ENCODE results near the gene COL13A1. TPM values are rescaled to one million over a fixed set of nuclear protein-coding genes. Genes with fewer than 3 reads are reported as not detected.

Gene COL13A1
- total RNA-seq, 1 donor from 2014 or later: 29.2 TPM

- Mint-ChIP-seq H3K27ac (ENCODE audit: unreplicated experiment) (no peak overlapping the region), H3K27me3 (ENCODE audit: unreplicated experiment) (no peaks in the 10 kb centered on the region), H3K4me1 (ENCODE audit: unreplicated experiment) (peaks cover 14% of the 10 kb centered on the region), H3K9me3 (ENCODE audit: unreplicated experiment) (no peaks in the 10 kb centered on the region), H3K36me3 (ENCODE audit: unreplicated experiment) (peaks cover 11% of the 10 kb centered on the region), H3K4me3 (ENCODE audit: unreplicated experiment) (no peak overlapping the region)
- TF ChIP-seq CTCF (IDR thresholded peaks at IDR 0.05): no peak
- DNase-seq (ENCODE audit: extremely low spot score, unreplicated experiment): no peak
These were observed 29.6 kb downstream of the COL13A1 start for GRCh38 chr10:69831231-69831855.

DNA sequence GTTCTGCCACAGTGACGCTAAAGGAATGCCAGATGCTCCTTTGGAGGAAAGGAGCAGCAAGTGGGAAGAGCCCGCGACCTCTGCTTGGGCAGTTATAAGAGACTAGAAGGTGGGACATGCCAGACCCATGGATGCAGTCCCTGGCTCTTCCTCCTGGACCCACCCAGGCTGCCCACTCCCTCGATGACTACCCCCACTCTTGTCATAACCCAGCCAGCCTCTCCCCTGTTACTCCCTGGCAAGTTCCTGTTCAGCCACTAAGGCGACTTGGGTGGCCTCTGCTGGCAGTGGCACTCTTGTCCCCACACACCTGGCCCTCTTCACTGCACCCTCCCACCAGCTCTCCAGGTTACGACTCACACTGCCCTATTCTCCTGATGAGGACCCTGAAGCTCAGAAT lies 33.5 kb downstream of the COL13A1 start:
- H3K36me3 Mint-ChIP-seq (ENCODE audit: unreplicated experiment): no peaks in the 10 kb centered on the region
- no peaks in the 10 kb centered on the region for H3K9me3 Mint-ChIP-seq (ENCODE audit: unreplicated experiment)
- no peak overlapping the region for H3K27ac Mint-ChIP-seq (ENCODE audit: unreplicated experiment)
- no peak for TF ChIP-seq CTCF (IDR thresholded peaks at IDR 0.05)
- no peaks in the 10 kb centered on the region for H3K27me3 Mint-ChIP-seq (ENCODE audit: unreplicated experiment)
- DNase-seq (ENCODE audit: extremely low spot score, unreplicated experiment): no peak
- no peak overlapping the region for H3K4me3 Mint-ChIP-seq (ENCODE audit: unreplicated experiment)
- peaks cover 37% of the 10 kb centered on the region for H3K4me1 Mint-ChIP-seq (ENCODE audit: unreplicated experiment)

DNA sequence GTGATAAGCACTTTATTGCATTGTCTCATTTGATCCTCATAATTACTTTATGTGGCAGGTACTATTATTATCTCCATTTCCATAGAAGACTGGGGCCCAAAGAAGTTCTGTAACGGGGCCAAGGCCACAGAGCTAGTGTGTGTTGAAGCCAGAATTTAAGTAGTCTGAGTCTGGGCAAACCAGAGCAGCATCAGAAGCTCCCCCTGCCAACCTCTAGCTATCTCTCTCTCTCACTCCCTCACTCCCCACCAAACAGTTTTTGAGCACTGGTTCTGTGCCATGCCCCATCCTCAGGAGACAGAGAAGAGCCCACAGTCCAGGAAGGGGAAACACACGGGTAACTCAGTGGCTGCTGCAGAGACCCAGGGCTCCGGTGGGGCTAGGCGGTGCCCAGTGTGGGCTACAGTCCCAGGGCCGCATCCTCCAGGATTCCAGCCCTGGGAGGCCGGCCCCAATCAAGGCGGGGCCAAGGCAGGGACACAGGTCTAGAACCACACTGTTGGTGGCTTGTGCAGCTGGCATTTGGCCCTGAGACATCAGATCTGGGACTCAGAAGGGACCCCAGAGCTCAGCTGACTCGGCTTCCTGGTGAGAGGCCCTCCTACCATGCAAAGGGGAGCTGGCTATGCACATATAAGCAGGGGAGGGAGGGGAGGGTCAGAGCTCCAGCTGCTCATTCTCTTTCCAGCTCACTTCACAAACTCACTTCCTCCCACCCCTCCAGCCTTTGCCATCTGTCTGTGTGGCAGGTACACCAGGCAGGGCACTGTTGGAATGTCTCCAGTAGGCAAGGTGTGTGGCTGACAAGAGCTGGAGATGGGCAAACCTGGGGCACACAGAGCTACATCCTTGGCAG lies 34.4 kb downstream of the COL13A1 start:
- no peaks in the 10 kb centered on the region for H3K27me3 Mint-ChIP-seq (ENCODE audit: unreplicated experiment)
- H3K27ac Mint-ChIP-seq (ENCODE audit: unreplicated experiment): no peak overlapping the region
- DNase-seq (ENCODE audit: extremely low spot score, unreplicated experiment): no peak
- no peaks in the 10 kb centered on the region for H3K9me3 Mint-ChIP-seq (ENCODE audit: unreplicated experiment)
- H3K36me3 Mint-ChIP-seq (ENCODE audit: unreplicated experiment): no peaks in the 10 kb centered on the region
- H3K4me3 Mint-ChIP-seq (ENCODE audit: unreplicated experiment): no peak overlapping the region
- H3K4me1 Mint-ChIP-seq (ENCODE audit: unreplicated experiment): peaks cover 39% of the 10 kb centered on the region
- TF ChIP-seq CTCF (IDR thresholded peaks at IDR 0.05): no peak

- DNase-seq (ENCODE audit: extremely low spot score, unreplicated experiment): no peak
- H3K27ac Mint-ChIP-seq (ENCODE audit: unreplicated experiment): no peak overlapping the region
- no peaks in the 10 kb centered on the region for H3K9me3 Mint-ChIP-seq (ENCODE audit: unreplicated experiment)
- TF ChIP-seq CTCF (IDR thresholded peaks at IDR 0.05): no peak
- H3K4me1 Mint-ChIP-seq (ENCODE audit: unreplicated experiment): peaks cover 34% of the 10 kb centered on the region
- H3K27me3 Mint-ChIP-seq (ENCODE audit: unreplicated experiment): no peaks in the 10 kb centered on the region
- no peak overlapping the region for H3K4me3 Mint-ChIP-seq (ENCODE audit: unreplicated experiment)
- H3K36me3 Mint-ChIP-seq (ENCODE audit: unreplicated experiment): no peaks in the 10 kb centered on the region
These were observed 35.0 kb downstream of the COL13A1 start for GRCh38 chr10:69836731-69837030.

DNA sequence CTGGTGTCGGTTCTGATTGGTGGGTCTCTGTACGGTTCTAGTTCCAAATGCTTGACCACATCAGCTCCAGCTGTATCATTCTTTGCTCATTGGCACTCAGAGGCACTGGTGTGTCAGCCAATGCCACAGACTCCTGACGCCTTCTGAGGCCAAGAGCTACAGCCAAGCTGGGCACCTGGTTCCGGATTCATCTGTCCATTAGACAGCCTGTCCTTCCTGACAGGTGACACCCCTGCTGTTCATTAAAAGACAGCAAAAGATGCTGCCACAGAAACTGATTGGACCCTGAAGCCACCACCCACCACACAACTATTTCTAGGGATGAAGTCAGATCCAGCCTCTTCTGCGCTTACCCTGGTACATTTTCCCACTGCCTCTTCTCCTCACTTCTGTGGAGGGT lies 35.6 kb downstream of the COL13A1 start:
- Mint-ChIP-seq H3K36me3 (ENCODE audit: unreplicated experiment) (no peaks in the 10 kb centered on the region), H3K27ac (ENCODE audit: unreplicated experiment) (no peak overlapping the region), H3K4me3 (ENCODE audit: unreplicated experiment) (no peak overlapping the region), H3K27me3 (ENCODE audit: unreplicated experiment) (no peaks in the 10 kb centered on the region), H3K4me1 (ENCODE audit: unreplicated experiment) (peaks cover 32% of the 10 kb centered on the region), H3K9me3 (ENCODE audit: unreplicated experiment) (no peaks in the 10 kb centered on the region)
- no peak for TF ChIP-seq CTCF (IDR thresholded peaks at IDR 0.05)
- no peak for DNase-seq (ENCODE audit: extremely low spot score, unreplicated experiment)

Data from osteocyte (in vitro differentiated cells).